Motor neuron (in vitro differentiated cells): Measurements from ENCODE around the gene GALNT10. TPM values are rescaled to one million over a fixed set of nuclear protein-coding genes. Genes with fewer than 3 reads are reported as not detected.

Experiments used
- total RNA-seq, 8 experiments: library from RNA; unstranded; fragments of 300-600 nt; gene quantifications; 2 replicates each; pipeline versions ENCODE4 v1.2.3 to v1.2.4, GENCODE V29; 2022

The GALNT10 gene
- total RNA-seq, 8 experiments from 2014 or later, result 2.8 to 33.3 (median 7.5) TPM

Other genes starting within 250 kb of the GALNT10 start
- 10 to 100 TPM; 14.1 to 29.9 (median 20.1) TPM for gene FAM114A2, start 151.8 kb upstream of the GALNT10 start, total RNA-seq
- 100 to 1,000 TPM in 1 of 8 experiments, 10 to 100 TPM in 7; 31.8 to 102 (median 48.5) TPM for gene MFAP3, start 151.8 kb upstream of the GALNT10 start, total RNA-seq